ENCODE data around the gene RNF31.

DNA sequence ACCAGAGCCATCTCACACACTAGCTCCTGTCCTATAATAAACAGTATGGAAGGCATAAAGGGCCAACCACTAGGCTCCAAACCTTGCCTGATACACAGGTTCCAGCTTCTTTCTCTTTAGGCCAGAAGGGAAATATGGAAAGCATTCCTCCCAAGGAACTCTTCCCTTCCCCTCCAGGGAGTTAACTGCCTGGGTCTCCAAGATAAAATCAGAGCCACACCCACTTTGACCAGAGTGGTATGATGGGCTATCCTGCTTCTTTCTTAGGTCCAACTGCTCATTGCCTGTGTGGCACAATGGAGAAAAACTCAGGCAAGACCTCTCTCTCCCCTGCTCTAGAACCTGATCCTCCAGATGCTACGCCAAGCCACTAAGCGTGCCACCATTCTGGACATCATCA is 60.3 kb downstream of the RNF31 start:
- TF ChIP-seq, protein P1, sequence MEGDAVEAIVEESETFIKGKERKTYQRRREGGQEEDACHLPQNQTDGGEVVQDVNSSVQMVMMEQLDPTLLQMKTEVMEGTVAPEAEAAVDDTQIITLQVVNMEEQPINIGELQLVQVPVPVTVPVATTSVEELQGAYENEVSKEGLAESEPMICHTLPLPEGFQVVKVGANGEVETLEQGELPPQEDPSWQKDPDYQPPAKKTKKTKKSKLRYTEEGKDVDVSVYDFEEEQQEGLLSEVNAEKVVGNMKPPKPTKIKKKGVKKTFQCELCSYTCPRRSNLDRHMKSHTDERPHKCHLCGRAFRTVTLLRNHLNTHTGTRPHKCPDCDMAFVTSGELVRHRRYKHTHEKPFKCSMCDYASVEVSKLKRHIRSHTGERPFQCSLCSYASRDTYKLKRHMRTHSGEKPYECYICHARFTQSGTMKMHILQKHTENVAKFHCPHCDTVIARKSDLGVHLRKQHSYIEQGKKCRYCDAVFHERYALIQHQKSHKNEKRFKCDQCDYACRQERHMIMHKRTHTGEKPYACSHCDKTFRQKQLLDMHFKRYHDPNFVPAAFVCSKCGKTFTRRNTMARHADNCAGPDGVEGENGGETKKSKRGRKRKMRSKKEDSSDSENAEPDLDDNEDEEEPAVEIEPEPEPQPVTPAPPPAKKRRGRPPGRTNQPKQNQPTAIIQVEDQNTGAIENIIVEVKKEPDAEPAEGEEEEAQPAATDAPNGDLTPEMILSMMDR (IDR thresholded peaks at IDR 0.05): no peak
- TF ChIP-seq EZH2 (IDR thresholded peaks at IDR 0.05; ENCODE audit: borderline replicate concordance, insufficient read depth, low read depth, low read length, poor library complexity, severe bottlenecking): no peak
